Measurements from ENCODE around the gene MCM9. TPM values are rescaled to one million over a fixed set of nuclear protein-coding genes. Genes with fewer than 3 reads are reported as not detected.
"Not testable (repeated sequence)": the region's sequence is repeated elsewhere in the genome, so short reads cannot be mapped to it uniquely, and the experiment has no call there.

The MCM9 gene
- total RNA-seq, 2 experiments from 2014 or later: 16.3 to 16.4 TPM

DNA sequence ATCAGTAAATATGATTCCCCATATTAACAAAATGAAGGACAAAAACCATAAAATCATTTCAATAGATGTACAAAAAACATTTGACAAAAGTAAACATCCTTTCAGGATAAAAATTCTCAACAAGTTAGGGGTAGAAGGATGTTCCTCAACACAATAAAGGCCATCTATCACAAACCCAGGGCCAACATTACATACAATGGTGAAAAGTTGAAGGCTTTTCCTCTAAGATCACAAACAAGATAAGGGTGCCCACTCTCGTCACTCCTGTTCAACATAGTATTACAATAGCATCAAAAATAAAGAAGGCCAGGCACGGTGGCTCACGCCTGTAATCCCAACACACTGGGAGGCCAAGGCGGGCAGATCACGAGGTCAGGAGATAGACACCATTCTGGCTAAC lies 63.6 kb downstream of the MCM9 start:
- intact Hi-C loops (cut with micrococcal nuclease): no loop called here
- H3K9me3 Mint-ChIP-seq: peaks cover 8% of the 10 kb centered on the region
- CTCF ChIA-PET: no interaction called here
- H3K27me3 Mint-ChIP-seq (ENCODE audit: low read depth): no peaks in the 10 kb centered on the region
- peaks cover 7% of the 10 kb centered on the region for H3K36me3 Mint-ChIP-seq (ENCODE audit: low read depth)
- H3K4me1 Mint-ChIP-seq (ENCODE audit: low read depth): peaks cover 40% of the 10 kb centered on the region
- no peak overlapping the region for H3K27ac Mint-ChIP-seq
- no peak overlapping the region for H3K4me3 Mint-ChIP-seq
- no peak for DNase-seq

DNA sequence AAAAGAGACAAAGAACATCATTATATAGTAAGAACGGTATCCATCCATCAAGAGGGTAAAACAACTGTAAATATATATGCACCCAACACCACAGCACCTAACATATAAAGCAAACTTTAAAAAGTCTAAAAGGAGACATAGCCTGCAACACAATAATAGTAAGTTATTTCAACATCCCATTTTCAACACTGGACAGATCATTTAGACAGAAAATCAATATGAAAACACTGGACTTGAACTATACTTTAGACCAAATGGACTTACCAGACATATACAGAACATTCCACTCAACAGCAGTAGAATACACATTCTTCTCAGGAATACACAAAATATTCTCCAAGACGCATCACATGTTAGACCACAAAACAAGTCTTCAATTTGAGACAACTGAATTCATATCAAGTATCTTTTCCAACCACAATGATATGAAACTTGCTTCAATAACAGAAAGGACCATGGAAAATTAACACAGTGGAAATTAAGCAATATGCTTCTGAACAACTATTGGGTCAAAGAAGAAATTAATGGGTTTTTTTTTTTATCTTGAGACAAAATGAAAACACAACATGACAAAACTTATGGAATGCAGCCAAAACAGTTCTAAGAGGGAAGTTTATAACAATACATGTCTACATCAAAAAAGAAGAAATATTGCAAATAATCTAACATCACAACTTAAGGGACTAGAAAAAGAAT lies 64.9 kb downstream of the MCM9 start:
- Mint-ChIP-seq H3K4me3 (no peak overlapping the region), H3K27me3 (ENCODE audit: low read depth) (no peaks in the 10 kb centered on the region), H3K9me3 (peaks cover 12% of the 10 kb centered on the region), H3K27ac (no peak overlapping the region), H3K4me1 (ENCODE audit: low read depth) (peaks cover 38% of the 10 kb centered on the region), H3K36me3 (ENCODE audit: low read depth) (peaks cover 7% of the 10 kb centered on the region)
- CTCF ChIA-PET: no interaction called here
- intact Hi-C loops (cut with micrococcal nuclease): no loop called here
- no peak for DNase-seq

DNA sequence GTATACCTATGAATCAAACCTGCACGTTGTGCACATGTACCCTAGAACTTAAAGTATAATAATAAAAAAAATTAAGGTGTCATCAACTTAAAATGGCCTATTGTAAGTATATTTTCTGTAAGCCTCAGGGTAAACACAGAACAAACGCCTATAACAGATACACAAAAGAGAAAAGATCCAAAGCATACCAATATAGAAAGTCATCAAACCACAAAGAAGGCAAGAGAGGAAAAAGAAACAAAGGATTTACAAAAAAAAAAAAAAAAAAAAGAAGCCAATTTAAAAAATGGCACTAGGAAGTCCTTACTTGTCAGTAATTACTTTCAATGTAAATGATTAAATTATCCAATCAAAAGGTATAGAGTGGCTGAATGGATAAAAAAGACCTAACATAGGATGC lies 65.6 kb downstream of the MCM9 start:
- intact Hi-C loops (cut with micrococcal nuclease): no loop called here
- Mint-ChIP-seq H3K4me3 (no peak overlapping the region), H3K27me3 (ENCODE audit: low read depth) (no peaks in the 10 kb centered on the region), H3K9me3 (peaks cover 12% of the 10 kb centered on the region), H3K27ac (no peak overlapping the region), H3K36me3 (ENCODE audit: low read depth) (peaks cover 7% of the 10 kb centered on the region), H3K4me1 (ENCODE audit: low read depth) (peaks cover 44% of the 10 kb centered on the region)
- CTCF ChIA-PET: no interaction called here
- no peak for DNase-seq

DNA sequence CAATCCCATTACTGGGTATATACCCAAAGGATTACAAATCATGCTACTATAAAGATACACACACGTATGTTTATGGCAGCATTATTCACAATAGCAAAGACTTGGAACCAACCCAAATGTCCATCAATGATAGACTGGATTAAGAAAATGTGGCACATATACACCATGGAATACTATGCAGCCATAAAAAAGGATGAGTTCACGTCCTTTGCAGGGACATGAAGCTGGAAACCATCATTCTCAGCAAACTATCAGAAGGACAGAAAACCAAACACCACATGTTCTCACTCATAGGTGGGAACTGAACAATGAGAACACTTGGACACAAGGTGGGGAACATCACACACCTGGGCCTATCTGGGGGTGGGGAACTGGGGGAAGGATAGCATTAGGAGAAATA lies 66.1 kb downstream of the MCM9 start:
- Mint-ChIP-seq H3K9me3 (peaks cover 12% of the 10 kb centered on the region), H3K4me1 (ENCODE audit: low read depth) (peaks cover 46% of the 10 kb centered on the region)
- intact Hi-C loops (cut with micrococcal nuclease); CTCF ChIA-PET; H3K36me3 Mint-ChIP-seq (ENCODE audit: low read depth); DNase-seq; H3K4me3 Mint-ChIP-seq; H3K27ac Mint-ChIP-seq; H3K27me3 Mint-ChIP-seq (ENCODE audit: low read depth): not testable (repeated sequence)

DNA sequence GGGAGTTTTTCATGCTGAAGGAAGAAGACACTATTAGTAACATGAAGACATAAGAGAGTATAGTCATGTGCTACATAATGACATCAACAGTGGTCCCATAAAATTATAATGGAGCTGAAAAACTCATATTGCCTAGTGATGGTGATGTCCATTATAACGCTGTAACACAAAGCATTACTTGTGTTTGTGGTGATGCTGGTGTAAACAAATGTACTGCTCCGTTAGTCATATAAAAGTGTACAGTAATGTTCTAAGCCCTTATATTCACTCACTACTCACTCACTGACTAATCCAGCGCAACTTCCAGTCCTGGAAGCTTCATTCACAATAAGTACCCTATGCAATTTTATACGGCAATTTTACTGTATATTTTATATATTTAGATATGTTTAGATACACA lies 67.8 kb downstream of the MCM9 start:
- no peak for DNase-seq
- CTCF ChIA-PET: no interaction called here
- H3K27ac Mint-ChIP-seq: no peak overlapping the region

DNA sequence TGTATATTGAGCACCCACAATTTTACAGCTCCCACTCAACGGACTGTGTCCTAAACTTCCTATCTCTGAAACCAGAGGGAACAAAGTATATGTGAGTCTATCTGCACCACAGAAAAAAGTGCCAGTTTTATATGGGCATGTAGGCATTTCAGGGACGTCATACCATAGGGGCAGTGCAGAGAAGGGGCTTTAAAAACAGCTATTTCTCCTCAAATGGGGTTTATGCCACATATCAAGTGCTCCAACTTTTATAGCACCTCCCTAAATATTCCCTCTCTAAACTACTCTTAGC lies 69.9 kb downstream of the MCM9 start:
- Mint-ChIP-seq H3K4me1 (ENCODE audit: low read depth) (peaks cover 39% of the 10 kb centered on the region), H3K36me3 (ENCODE audit: low read depth) (peaks cover 19% of the 10 kb centered on the region), H3K9me3 (peaks cover 12% of the 10 kb centered on the region), H3K27me3 (ENCODE audit: low read depth) (no peaks in the 10 kb centered on the region), H3K4me3 (no peak overlapping the region), H3K27ac (no peak overlapping the region)
- CTCF ChIA-PET: interaction anchor here (0.6 to 1.6 kb wide), 4 partner anchors 26 to 196 kb away, joined by 3 to 7 read pairs (median 4); no protein-coding TSS in a partner anchor
- intact Hi-C loops (cut with micrococcal nuclease): no loop called here
- no peak for DNase-seq

More for the DNA sequence above, 67.8 kb downstream of the MCM9 start:
- intact Hi-C loops (cut with micrococcal nuclease): no loop called here
- Mint-ChIP-seq H3K9me3 (peaks cover 12% of the 10 kb centered on the region), H3K27me3 (ENCODE audit: low read depth) (no peaks in the 10 kb centered on the region), H3K4me3 (no peak overlapping the region), H3K36me3 (ENCODE audit: low read depth) (peaks cover 12% of the 10 kb centered on the region), H3K4me1 (ENCODE audit: low read depth) (peaks cover 49% of the 10 kb centered on the region)

DNA sequence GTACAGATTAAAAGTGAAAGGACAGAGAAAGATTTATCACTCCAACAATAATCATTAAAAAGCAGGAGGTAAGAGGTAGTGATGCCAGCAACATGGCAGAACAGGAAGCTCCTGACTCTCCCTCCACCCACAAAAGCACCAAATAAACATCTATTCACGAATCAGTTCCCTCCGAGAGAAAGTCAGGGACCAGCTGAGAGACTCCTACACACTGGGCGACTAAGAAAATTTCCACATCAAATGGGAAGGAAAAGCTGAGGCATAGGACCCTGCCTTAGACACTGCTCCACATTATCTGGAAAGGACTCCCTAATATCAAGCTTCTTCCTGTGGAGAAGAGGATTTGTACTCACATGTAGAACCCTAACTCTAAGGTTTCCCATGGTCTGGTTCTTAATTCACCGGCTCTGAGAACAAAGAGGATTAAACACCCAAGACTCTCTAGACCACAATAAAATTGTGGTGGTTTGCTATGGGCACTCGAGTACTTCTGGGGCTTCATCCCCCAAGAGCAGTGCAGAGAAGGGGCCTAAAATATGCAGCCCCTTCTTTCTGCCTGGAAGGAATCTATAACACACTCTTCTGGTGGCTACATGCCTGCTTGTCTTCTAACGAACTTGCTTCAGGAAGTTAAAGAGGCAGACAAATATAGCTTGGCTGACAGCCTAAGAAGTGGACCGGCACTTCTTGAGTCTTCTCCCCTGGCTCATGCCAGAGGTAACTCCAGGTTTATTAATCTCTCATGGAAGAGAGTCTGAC lies 70.4 kb downstream of the MCM9 start:
- H3K4me3 Mint-ChIP-seq: peak overlapping the region; percentile 38
- H3K27me3 Mint-ChIP-seq (ENCODE audit: low read depth): no peaks in the 10 kb centered on the region
- peaks cover 39% of the 10 kb centered on the region for H3K4me1 Mint-ChIP-seq (ENCODE audit: low read depth)
- H3K36me3 Mint-ChIP-seq (ENCODE audit: low read depth): peaks cover 21% of the 10 kb centered on the region
- CTCF ChIA-PET: interaction anchor here (0.6 to 1.6 kb wide), 5 partner anchors 26 to 196 kb away, joined by 3 to 7 read pairs (median 3); no protein-coding TSS in a partner anchor
- H3K27ac Mint-ChIP-seq: peak overlapping the region; percentile 14
- intact Hi-C loops (cut with micrococcal nuclease): no loop called here
- no peak for DNase-seq
- peaks cover 12% of the 10 kb centered on the region for H3K9me3 Mint-ChIP-seq

DNA sequence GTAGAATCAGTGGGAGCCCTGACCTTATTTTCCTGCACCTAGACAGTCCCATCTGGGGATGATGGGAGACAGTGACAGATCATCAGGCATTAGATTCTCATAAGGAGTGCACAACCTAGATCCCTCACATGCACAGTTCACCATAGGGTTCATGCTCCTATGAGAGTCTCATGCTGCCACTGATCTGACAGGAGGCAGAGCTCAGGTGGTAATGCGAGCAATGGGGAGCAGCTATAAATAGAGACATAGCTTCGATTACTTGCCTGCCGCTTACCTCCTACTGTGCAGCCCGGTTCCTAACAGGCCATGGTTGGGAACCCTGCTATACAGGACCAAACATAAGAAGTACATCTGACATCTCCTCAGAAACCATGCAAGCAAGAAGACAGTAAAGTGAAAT lies 72.5 kb downstream of the MCM9 start:
- peaks cover 41% of the 10 kb centered on the region for H3K4me1 Mint-ChIP-seq (ENCODE audit: low read depth)
- no peak overlapping the region for H3K4me3 Mint-ChIP-seq
- intact Hi-C loops (cut with micrococcal nuclease): no loop called here
- no peak overlapping the region for H3K27ac Mint-ChIP-seq
- H3K36me3 Mint-ChIP-seq (ENCODE audit: low read depth): peaks cover 21% of the 10 kb centered on the region
- CTCF ChIA-PET: interaction anchor here (1.0 kb wide), 1 partner anchor 14 kb away, joined by 3 read pairs; no protein-coding TSS in a partner anchor
- H3K27me3 Mint-ChIP-seq (ENCODE audit: low read depth): no peaks in the 10 kb centered on the region
- peaks cover 8% of the 10 kb centered on the region for H3K9me3 Mint-ChIP-seq
- no peak for DNase-seq

DNA sequence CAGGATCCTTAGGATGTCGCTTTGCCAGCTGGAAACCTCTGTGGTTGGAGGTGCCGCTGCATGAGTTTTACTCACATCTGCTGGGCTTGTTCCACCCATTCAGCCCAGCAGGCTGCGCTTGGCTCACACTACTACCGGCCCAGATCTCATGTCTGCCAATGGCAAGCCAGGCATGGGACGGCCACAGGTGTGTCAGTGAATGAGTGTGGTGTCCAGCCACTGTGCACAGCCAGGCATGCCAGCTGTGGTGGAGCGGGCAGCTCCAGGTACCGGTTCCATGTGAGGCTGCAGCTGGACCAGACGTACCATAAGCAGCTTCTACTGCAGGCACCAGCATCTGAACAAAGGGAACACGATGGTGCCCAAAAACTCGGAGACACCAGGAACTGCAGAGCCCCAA lies 74.1 kb downstream of the MCM9 start:
- no peak for DNase-seq
- intact Hi-C loops (cut with micrococcal nuclease): no loop called here
- CTCF ChIA-PET: interaction anchor here (1.4 kb wide), 1 partner anchor 21 kb away, joined by 3 read pairs; no protein-coding TSS in a partner anchor
- no peak overlapping the region for H3K4me3 Mint-ChIP-seq
- no peak overlapping the region for H3K27ac Mint-ChIP-seq
- peaks cover 14% of the 10 kb centered on the region for H3K36me3 Mint-ChIP-seq (ENCODE audit: low read depth)
- no peaks in the 10 kb centered on the region for H3K9me3 Mint-ChIP-seq
- no peaks in the 10 kb centered on the region for H3K27me3 Mint-ChIP-seq (ENCODE audit: low read depth)
- peaks cover 42% of the 10 kb centered on the region for H3K4me1 Mint-ChIP-seq (ENCODE audit: low read depth)

DNA sequence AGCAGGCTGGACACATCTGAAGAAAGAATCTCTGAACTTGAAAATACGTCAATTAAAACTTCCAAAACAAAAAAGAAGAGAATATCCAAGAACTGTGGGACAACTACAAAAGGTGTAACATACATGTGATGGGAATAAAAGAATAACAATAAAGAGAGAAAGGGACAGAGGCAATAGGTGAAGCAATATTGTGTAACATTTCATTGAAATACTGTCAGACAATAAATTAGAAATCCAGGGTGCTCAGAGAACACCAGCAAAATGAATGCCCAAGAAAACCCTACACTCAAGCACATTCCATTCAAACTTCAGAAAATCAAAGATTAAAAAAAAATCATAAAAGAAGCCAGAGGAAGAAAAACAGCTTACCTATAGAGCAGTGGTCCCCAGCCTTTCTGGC lies 74.6 kb downstream of the MCM9 start:
- no peaks in the 10 kb centered on the region for H3K27me3 Mint-ChIP-seq (ENCODE audit: low read depth)
- H3K27ac Mint-ChIP-seq: no peak overlapping the region
- peaks cover 14% of the 10 kb centered on the region for H3K36me3 Mint-ChIP-seq (ENCODE audit: low read depth)
- no peaks in the 10 kb centered on the region for H3K9me3 Mint-ChIP-seq
- no peak overlapping the region for H3K4me3 Mint-ChIP-seq
- H3K4me1 Mint-ChIP-seq (ENCODE audit: low read depth): peaks cover 42% of the 10 kb centered on the region
- CTCF ChIA-PET: interaction anchor here (0.6 to 1.4 kb wide), 2 partner anchors 22 to 62 kb away, joined by 3 read pairs; no protein-coding TSS in a partner anchor
- intact Hi-C loops (cut with micrococcal nuclease): no loop called here
- DNase-seq: no peak

DNA sequence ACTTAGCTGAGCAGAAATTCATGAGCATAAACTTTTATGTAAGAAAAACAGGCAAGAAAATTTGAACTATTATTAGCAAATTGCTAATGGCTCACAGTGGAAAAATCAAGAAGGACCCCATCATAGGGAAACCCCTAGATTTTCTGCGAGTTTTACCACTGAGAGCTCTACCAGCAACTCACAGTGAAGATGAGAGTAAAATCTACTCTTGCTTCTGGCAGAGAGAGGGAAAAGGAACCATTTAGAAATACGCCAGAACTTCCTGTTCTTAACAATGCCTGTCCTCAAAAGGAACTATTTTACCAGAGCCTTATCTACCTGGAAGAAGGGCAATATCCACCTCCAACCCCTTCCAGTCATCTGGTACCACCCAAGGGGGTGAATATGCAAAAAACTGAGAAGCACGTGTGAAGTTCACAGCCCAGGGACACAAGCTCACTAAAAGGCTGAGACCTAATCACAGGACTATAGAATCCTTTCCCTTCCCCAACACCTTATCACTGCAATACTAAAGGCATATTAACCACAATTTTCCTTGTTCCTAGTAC lies 75.4 kb downstream of the MCM9 start:
- CTCF ChIA-PET: interaction anchor here (1.3 kb wide), 1 partner anchor 14 kb away, joined by 3 read pairs; no protein-coding TSS in a partner anchor
- H3K36me3 Mint-ChIP-seq (ENCODE audit: low read depth): peaks cover 14% of the 10 kb centered on the region

DNA sequence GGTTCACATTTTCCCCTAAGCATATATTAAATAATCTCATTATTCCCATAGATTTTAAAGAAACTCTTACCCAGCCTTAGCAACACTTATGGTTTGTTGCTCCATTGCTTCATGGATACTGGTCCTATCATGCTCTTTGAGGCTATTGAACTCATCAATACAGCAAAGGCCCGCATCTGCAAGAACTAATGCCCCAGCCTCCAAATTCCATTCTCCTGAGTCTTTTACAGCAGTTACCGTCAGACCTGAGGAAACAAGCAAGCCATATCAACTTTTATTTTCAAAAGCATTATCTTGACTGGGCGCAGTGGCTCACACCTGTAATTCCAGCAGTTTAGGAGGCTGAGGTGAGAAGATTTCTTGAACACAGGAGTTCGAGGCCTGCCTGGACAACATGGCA lies 78.7 kb downstream of the MCM9 start:
- CTCF ChIA-PET: no interaction called here
- H3K27me3 Mint-ChIP-seq (ENCODE audit: low read depth): no peaks in the 10 kb centered on the region

More for the DNA sequence above, 75.4 kb downstream of the MCM9 start:
- no peaks in the 10 kb centered on the region for H3K9me3 Mint-ChIP-seq
- H3K27ac Mint-ChIP-seq: no peak overlapping the region
- intact Hi-C loops (cut with micrococcal nuclease): no loop called here
- peaks cover 37% of the 10 kb centered on the region for H3K4me1 Mint-ChIP-seq (ENCODE audit: low read depth)
- H3K4me3 Mint-ChIP-seq: no peak overlapping the region
- no peaks in the 10 kb centered on the region for H3K27me3 Mint-ChIP-seq (ENCODE audit: low read depth)
- DNase-seq: no peak

More for the DNA sequence above, 78.7 kb downstream of the MCM9 start:
- Mint-ChIP-seq H3K4me1 (ENCODE audit: low read depth) (peaks cover 20% of the 10 kb centered on the region), H3K27ac (no peak overlapping the region), H3K4me3 (no peak overlapping the region), H3K9me3 (no peaks in the 10 kb centered on the region), H3K36me3 (ENCODE audit: low read depth) (peaks cover 10% of the 10 kb centered on the region)
- intact Hi-C loops (cut with micrococcal nuclease): loop anchor here (1.0 kb wide), 1 partner anchor 10 kb away; no protein-coding TSS in a partner anchor
- DNase-seq: no peak

Measured in activated naive CD4-positive, alpha-beta T cell treated with anti-CD3 and anti-CD28 coated beads for 36 hours (primary cell).